HG03280 (cell line): ENCODE data around the gene SYNGR4.

Source experiments
- ATAC-seq: cut with Tn5 transposase; IDR thresholded peaks from one replicate; pipeline ENCODE4 v1.9.1; 2021; ENCODE audit warnings: mild to moderate bottlenecking, moderate library complexity; ENCODE audit not compliant: unreplicated experiment

Gene SYNGR4

DNA sequence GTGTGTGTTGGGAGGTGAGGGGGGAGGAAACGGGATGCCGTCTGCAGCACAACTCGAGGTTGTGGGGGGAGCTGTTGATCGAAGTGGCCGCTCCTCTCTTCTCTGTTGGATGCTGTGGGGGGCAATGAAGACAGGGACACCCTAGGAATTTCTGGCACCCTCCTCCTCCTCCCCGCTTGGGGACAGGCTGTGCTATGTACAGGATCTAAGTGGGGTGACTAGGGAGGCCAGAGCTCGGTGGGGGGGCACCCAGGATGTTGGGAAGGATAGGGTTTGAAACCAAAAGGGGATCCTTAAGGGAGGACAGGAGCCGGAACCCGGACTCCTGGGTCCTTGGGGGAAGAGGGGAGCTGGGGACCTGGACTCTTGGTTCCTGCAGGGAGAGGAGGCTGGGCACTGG lies 31.3 kb downstream of the SYNGR4 start:
- no peak for ATAC-seq

DNA sequence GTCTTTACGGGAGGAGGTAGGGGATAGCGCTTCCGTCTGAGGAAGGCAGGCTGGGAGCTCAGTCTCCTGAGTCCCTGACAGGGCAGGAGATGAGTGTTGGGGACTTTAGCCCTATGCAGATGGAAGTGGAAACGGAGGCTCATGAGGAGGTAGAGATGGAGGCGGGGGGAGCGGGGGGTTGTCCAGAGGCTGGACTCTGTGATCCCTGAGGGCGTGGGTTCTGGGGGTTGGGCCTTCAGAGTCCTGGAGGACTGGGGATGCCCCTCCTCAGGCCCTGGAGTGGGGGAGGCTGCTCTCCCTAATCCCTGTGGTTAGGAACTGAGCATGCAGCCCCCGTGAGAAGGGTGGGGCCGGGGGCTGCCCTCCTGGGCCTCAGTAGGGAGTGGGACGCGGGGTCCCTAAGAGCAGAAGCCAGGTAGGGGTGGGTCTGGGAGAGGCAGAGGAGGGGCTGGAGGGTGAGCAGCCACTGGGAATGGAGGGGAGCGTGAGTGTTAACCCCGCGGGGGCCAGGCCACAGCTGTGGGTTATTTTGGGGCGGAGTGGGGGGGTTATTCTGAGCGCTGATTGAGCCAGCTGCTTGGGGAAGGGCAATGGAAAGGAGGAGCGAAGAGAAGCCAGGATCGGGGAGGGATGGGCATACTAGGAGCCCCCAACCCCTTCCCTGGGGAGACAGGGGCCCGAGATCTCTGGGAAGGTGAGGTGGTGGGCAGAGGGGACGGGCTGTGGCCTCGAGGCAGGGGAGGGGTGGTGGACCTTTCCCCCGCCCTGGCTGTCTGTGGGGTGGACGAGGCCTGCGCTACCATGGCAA lies 32.1 kb downstream of the SYNGR4 start:
- ATAC-seq = no peak

DNA sequence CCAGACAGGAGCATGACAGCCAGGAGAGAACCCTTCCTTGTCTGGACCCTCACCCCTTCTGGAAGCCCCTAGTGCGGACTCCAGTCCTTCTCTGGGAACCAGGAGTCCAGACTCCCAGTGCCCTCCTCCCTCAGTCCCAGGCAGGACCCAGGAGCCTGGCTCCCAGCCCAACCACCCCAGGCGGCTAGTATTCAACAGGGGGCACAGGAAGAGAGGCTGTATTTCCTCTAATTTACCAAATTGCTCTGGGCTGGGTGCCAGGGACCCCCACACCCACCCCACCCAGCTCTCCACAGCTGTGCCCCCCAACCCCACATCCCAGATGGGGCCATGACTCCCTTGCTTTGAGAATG lies 32.6 kb downstream of the SYNGR4 start:
- ATAC-seq = no peak

DNA sequence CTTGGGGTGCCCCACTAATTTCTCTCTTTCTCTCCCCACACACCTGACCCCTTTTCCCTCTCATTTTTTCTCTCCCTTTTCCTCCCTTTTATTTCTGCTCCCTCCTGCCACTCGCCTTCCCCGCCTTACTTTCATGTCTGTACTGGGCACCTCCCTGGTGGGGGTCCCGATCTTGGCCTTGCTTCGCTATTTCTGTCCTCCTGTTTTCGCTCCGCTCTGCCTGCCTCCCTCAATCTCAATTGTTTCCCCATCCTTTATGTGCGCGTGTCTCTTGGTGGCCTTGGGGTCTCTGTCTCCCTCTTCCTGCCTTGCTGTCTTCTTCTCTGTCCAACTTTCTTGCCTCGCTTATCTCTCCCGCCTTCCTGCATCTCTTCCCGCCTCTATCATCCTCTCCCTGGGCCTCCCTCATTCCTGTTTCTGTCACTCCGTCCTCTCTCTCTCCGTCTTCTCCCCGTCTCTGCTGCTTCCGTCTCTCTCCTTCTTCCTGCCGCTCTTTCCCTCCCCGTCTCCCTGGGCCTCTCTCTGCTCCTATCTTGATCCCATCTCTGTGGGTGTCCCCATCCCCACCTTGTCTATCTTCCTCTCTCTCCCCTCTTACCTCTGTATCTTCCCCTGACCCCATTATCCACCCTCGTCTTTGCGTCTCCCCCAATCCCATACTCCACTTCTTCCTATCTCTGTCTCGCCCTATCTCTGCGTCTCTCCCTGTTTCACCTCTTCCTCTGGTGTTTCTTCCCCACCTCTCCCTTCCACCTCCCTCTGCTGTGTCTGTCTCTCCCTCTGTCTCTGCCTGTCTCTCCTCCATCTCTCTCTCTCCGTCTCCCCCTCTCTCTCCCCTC lies 33.3 kb downstream of the SYNGR4 start:
- ATAC-seq = no peak

DNA sequence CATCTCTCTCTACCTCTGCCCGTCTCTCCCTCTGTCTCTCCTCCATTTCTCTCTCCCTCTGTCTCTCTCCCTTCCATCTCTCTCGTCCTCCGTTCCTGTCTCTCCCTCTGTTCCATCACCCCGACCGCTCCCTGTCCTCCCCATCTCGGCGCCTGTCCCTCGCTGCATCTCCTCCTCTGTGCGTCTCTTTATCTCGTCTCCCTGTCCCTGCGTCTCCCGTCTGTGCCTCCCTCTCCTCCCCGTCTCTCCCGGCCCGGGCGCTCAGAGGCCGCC lies 33.9 kb downstream of the SYNGR4 start:
- no peak for ATAC-seq

DNA sequence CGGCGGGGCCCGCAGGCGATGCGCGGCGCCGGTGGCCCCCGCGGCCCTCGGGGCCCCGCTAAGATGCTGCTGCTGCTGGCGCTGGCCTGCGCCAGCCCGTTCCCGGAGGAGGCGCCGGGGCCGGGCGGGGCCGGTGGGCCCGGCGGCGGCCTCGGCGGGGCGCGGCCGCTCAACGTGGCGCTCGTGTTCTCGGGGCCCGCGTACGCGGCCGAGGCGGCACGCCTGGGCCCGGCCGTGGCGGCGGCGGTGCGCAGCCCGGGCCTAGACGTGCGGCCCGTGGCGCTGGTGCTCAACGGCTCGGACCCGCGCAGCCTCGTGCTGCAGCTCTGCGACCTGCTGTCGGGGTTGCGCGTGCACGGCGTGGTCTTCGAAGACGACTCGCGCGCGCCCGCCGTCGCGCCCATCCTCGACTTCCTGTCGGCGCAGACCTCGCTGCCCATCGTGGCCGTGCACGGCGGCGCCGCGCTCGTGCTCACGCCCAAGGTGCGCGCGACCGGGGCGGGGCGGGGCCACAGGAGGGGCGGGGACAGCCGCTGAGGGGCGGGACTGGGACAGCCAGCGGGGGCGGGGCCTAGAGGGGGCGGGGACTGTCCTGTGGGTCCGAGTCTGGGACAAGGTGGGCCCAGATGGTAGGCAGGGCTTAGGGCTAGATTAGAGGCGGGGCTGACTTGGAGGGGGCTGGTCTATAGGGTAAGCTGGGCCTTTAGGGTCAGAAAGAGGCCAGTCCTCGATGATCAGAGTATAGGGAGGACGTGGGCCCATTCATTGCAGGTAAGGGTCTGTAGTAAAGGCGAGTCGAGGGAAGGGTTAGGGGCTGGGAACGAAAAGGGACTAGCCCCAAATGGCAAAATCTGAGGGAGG lies 34.4 kb downstream of the SYNGR4 start:
- ATAC-seq = no peak

DNA sequence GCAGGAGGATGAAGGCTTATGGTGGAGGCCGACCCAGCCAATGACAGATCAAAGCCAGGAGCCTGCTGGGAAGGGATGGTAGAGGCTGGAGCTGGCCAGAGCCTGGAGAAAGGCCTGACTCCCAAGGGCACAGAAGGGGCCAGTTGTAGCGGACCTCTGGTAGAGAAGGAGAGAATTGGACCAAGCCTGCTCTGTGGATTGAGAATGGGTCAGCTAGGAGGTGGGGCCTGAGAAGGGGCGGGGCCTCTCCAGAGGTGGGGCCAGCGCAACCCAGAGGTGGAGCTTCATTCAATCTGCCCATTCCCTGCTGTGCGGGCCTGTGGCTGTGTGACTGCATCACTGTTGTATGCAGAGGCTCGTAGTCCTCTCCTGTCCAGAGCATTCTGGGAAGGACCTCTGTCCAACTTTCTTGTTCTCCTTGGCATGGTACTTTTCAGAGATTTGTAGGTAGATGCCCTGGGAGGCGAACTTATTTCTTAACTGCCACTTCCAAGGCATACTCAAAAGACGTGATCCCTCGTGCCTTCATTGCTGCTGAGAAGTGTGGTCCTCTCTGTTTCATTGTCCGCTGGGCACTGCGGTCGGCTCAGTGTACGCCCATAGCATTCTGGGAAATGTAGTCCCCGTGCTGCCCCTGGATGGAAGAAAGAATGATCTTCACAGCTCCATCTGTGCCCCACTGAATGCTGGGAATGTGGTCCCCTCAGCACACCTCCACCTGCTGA lies 36.0 kb downstream of the SYNGR4 start:
- no peak for ATAC-seq

DNA sequence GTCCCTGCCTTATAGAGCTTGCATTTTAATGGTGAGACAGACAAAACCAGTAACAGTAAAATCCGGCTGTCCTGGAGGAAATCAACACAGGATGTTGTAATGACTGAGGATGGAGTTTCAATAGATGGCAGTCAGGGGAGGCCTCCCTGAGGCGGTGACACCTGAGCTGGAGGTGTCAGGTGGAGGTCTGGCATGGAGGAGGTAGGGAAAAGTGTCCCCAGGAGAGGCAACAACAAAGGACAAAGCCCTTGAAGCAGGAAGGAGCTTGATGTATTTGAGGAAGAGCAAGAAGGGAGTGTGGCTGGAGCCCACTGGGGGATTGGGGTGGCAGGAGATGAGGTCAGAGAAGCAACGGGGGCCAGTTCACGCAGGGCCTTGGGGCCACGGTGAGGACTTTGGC lies 37.1 kb downstream of the SYNGR4 start:
- no peak for ATAC-seq

DNA sequence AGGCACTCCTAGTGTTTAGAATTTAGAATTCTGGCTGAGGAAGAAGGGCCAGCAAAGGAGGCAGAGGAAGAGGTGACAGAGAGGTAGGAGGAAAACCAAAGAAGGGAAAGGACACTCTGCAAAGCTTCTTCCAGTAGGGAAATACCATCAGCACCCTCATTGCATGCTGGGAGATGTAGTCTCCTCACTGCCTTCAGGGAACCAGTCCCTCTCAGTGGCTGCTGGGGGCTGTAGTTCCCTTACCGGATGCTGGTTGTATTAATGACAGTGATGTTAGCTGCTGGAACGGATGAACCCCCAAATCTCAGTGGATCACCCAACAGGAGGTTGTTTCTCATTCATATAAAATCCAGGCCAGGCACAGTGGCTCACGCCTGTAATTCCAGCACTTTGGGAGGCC lies 39.4 kb downstream of the SYNGR4 start:
- no peak for ATAC-seq

DNA sequence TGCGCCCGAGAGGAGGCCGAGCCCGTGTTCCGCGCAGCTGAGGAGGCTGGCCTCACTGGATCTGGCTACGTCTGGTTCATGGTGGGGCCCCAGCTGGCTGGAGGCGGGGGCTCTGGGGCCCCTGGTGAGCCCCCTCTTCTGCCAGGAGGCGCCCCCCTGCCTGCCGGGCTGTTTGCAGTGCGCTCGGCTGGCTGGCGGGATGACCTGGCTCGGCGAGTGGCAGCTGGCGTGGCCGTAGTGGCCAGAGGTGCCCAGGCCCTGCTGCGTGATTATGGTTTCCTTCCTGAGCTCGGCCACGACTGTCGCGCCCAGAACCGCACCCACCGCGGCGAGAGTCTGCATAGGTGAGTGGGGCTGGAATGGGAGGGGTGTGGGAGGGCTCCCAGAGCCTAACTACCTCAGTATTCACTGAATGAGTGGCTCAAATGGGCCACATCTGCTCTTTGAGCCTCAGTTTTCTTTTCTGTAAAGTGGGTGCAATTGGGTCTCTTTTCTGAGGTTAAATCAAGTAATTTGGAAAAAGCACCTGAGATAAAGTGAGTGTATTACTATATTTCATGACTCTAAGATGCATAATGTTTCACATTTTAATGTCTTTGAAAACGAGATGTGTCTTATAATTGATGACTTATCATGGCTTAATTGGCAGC lies 41.0 kb downstream of the SYNGR4 start:
- no peak for ATAC-seq

DNA sequence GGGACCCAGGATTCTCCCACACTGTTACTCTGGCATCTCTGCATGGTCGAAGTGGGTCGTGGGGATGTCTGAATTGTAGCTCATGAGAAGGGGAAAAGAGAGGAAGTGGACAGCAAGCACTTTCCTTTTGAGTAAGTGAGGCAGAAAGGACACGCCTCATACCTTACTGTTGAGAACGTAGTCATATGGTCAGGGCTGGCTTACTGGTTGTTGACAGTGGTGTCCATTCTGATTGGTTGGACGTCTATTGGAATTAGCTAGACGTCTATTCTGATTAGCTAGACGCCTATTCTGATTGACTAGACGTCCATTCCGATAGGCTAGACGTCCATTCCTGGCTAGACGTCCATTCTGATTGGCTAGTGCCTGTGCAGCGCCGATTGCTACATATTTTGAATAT lies 41.7 kb downstream of the SYNGR4 start:
- no peak for ATAC-seq

DNA sequence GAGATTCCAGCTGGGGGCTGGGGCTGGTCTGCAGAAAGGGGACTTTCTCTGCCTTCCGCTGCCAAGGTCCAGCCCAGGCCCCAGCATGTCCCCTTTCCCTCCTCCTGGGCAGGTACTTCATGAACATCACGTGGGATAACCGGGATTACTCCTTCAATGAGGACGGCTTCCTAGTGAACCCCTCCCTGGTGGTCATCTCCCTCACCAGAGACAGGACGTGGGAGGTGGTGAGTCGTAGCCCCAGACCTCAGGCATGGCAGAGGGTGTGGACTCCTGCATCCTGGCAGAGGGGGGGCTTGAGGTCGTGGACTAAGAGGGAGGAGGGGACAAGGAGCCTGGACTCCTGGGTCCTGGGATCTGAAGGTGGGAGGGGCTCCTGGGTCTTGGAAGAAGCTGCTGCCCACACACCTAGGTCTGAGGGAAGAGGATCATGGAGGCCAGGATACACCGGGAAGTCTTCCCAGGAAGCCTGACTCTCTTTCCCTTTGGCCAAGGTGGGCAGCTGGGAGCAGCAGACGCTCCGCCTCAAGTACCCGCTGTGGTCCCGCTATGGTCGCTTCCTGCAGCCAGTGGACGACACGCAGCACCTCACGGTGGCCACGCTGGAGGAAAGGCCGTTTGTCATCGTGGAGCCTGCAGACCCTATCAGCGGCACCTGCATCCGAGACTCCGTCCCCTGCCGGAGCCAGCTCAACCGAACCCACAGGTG lies 49.9 kb downstream of the SYNGR4 start:
- ATAC-seq = no peak

DNA sequence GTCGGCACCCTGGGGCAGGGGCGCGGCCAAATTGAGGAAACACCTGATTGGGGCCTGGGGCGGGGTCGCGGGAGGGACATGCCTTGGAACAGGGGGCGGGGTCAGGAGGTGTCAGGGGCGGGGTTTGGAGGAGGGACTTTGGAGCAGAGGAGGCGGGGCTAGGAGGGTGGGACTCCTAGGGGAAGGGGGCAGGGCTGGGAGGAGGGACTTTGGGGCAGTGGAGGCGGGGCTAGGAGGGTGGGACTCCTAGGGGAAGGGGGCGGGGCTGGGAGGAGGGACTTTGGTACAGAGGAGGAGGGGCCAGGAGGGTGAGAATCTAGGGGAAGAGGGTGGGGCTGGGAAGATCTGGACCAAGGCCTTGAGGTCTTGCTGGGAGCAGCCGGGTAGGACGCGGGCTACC lies 51.2 kb downstream of the SYNGR4 start:
- no peak for ATAC-seq

DNA sequence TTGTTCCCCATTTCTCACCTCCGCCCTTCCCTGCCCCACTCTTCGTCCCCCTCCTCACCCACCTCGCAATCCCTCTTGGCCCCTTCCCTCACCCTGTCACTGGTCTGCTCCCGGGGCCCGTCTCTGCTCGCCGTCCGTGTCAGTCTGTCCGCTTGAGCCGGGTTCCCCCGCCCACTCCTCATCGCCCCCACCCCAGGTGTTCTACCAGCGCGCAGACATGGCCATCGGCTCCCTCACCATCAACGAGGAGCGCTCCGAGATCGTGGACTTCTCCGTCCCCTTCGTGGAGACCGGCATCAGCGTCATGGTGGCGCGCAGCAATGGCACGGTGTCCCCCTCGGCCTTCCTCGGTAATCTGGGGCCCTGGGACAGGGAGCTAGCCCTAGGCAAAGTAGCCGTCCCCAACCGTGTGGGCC lies 51.6 kb downstream of the SYNGR4 start:
- ATAC-seq = no peak

DNA sequence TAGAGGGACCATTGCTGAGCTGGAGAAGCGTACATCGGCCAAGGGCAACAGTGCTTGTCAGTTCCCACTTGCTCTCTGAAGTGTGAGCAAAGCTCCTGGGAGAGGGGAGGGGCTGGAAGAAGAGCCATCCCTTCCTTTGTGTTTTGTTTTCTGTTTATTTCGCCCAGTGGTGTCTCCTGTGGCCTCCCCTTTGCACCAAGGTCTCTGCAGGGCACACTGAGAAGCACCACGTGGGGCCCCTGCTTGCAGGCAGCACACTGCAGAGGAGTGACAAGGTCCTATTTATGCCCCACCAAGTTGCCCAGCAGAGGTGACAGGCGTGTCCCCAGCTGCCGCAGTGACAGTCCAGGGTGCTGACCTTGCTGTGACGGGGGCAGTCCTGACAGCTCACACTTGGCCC lies 53.3 kb downstream of the SYNGR4 start:
- no peak for ATAC-seq

DNA sequence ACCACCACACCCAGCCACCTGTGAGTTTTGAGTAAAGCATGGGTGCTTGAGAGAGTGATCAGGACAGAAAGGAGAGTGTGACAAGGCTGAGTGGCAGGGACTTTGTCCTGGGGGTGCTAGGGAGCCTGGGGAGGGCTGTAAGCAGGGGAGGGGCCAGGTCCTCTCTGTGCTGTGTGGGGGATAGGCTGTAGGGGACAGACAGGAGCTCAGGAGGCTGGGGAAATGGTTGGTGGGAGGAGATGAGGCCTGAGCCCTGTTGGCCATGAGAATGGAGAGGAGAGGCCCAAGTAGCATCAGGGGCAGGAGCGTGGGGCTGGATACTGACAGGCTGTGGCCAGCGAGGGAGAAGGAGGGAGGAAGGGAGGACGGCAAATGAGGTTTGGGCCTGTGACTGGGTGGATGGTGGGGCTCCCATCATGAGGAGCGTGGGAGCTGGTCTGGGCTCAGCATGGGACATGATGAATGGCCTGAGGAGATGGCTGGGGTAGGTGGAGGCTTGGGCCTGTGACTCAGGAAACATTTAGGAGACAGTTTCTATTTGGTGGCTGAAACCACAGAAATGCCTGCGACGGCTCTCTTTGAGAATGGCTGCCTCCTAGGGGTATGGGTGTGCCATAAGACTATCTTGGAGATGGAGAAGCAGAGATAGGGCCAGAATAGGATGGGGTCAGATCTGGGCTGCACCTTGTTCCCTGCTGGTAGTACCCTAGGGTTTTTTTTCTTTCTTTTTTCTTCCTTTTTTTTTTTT lies 54.3 kb downstream of the SYNGR4 start:
- ATAC-seq = no peak

DNA sequence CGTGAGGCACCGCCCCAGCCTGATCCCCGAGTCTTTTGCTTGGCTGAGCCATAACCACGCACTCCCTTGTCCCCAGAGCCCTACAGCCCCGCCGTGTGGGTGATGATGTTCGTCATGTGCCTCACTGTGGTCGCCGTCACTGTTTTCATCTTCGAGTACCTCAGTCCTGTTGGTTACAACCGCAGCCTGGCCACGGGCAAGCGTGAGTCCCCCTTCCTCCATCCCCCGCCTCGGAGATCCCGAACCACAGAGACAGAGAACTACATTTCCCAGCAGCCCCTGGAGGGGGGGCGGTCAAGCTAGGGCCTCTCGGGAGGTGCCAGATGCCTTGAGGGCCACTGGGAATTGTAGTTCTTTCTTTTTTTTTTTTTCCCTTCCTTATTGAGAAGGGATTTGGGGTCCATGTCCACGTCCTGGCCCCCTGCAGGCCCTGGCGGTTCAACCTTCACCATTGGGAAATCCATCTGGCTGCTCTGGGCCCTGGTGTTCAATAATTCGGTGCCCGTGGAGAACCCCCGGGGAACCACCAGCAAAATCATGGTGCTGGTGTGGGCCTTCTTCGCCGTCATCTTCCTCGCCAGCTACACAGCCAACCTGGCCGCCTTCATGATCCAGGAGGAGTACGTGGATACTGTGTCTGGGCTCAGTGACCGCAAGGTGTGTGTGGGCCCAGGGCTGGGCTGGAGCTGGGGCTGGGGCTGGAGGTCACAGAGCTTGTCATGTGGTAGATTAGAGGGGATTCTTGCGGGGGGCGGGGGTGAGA lies 55.2 kb downstream of the SYNGR4 start:
- peak; percentile 77 for ATAC-seq

DNA sequence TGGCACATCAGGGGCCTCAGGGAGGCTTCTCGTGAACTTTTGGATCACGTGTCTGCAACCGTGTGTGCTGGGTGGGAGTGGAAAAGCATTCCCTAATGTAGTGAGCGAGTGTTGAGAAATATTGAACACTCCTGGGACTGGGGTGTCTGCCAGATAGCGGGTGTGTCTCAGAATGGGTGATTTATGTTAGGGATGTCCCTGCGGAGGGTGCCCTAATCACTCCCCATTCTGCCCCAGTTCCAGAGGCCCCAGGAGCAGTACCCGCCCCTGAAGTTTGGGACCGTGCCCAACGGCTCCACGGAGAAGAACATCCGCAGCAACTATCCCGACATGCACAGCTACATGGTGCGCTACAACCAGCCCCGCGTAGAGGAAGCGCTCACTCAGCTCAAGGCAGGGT lies 57.4 kb downstream of the SYNGR4 start:
- no peak for ATAC-seq
